KMS-11 (cell line): Measurements from ENCODE around the gene C9orf85.
A peak's percentile ranks its signal among the peaks of the same experiment; 100 is the strongest.

ENCODE experiments used
- H2AFZ ChIP-seq: fragments of 200-600 bp; sonication (generic); 2 replicates; pipeline ENCODE4 v1.6.1; 2016; ENCODE audit warnings: antibody characterized with exemption, mixed run types, low read depth
- H3K27ac ChIP-seq: fragments of 200-600 bp; sonication (generic); 2 replicates; pipeline ENCODE4 v1.6.1; 2016; ENCODE audit warnings: mild to moderate bottlenecking, mixed run types
- H3K27me3 ChIP-seq: fragments of 200-600 bp; sonication (generic); 2 replicates; pipeline ENCODE4 v1.6.1; 2017; ENCODE audit warnings: mild to moderate bottlenecking, low read depth, mixed run types, moderate library complexity; ENCODE audit not compliant: insufficient read depth
- H3K36me3 ChIP-seq: fragments of 200-600 bp; sonication (generic); 2 replicates; pipeline ENCODE4 v1.6.1; 2017; ENCODE audit warnings: mild to moderate bottlenecking, mixed run types; ENCODE audit not compliant: insufficient read depth
- H3K4me1 ChIP-seq: fragments of 200-600 bp; sonication (generic); 2 replicates; pipeline ENCODE4 v1.6.1; 2016; ENCODE audit warnings: mild to moderate bottlenecking, low read depth, mixed run types; ENCODE audit not compliant: poor library complexity, severe bottlenecking
- H3K4me2 ChIP-seq: fragments of 200-600 bp; sonication (generic); 2 replicates; pipeline ENCODE4 v1.7.0; 2016; ENCODE audit warnings: mild to moderate bottlenecking, mixed run types
- H3K4me3 ChIP-seq: fragments of 200-600 bp; sonication (generic); IDR thresholded peaks from 2 replicates; pipeline ENCODE4 v1.6.1; 2017; ENCODE audit warnings: low read depth, low read length, mixed read lengths; ENCODE audit not compliant: insufficient read depth
- H3K79me2 ChIP-seq: fragments of 200-600 bp; sonication (generic); 2 replicates; pipeline ENCODE4 v1.6.1; 2016; ENCODE audit warnings: low read depth, mixed run types; ENCODE audit not compliant: insufficient read depth
- H3K9ac ChIP-seq: fragments of 200-600 bp; sonication (generic); 2 replicates; pipeline ENCODE4 v1.6.1; 2016; ENCODE audit warnings: mild to moderate bottlenecking, mixed run types
- H4K20me1 ChIP-seq: fragments of 200-600 bp; sonication (generic); 2 replicates; pipeline ENCODE4 v1.6.1; 2016; ENCODE audit warnings: mild to moderate bottlenecking, mixed run types; ENCODE audit not compliant: insufficient read depth
- CTCF ChIP-seq: fragments of 200-600 bp; sonication (generic); conservative IDR thresholded peaks from 2 replicates; pipeline ENCODE4 v1.6.1; 2017; ENCODE audit warnings: low read depth, mild to moderate bottlenecking, antibody characterized with exemption, low read length, moderate library complexity, mixed read lengths

C9orf85 gene

GRCh38 chr9:71915495-71915894 lies 4.1 kb downstream of the C9orf85 start:
- Histone ChIP-seq H3K4me2 (no peak overlapping the region), H3K9ac (no peak overlapping the region), H3K27ac (no peak overlapping the region), H2AFZ (no peak overlapping the region), H3K79me2 (peaks cover 63% of the 10 kb centered on the region), H4K20me1 (no peaks in the 10 kb centered on the region), H3K36me3 (no peaks in the 10 kb centered on the region), H3K4me3 (no peak overlapping the region), H3K27me3 (no peaks in the 10 kb centered on the region), H3K4me1 (peaks cover 35% of the 10 kb centered on the region)
- TF ChIP-seq CTCF = no peak

GRCh38 chr9:71916834-71917534 lies 5.5 kb downstream of the C9orf85 start:
- H3K4me1 ChIP-seq = peaks cover 41% of the 10 kb centered on the region
- no peaks in the 10 kb centered on the region for H3K36me3 ChIP-seq
- H3K27me3 ChIP-seq = no peaks in the 10 kb centered on the region
- no peak overlapping the region for H3K27ac ChIP-seq
- H3K9ac ChIP-seq = no peak overlapping the region
- no peak overlapping the region for H2AFZ ChIP-seq
- no peak overlapping the region for H3K4me3 ChIP-seq
- no peaks in the 10 kb centered on the region for H4K20me1 ChIP-seq
- TF ChIP-seq CTCF = no peak
- no peak overlapping the region for H3K4me2 ChIP-seq
- peaks cover 58% of the 10 kb centered on the region for H3K79me2 ChIP-seq

GRCh38 chr9:71918419-71918818 lies 7.0 kb downstream of the C9orf85 start:
- Histone ChIP-seq H3K4me2 (no peak overlapping the region), H3K4me3 (no peak overlapping the region), H3K27me3 (no peaks in the 10 kb centered on the region), H4K20me1 (no peaks in the 10 kb centered on the region), H3K9ac (no peak overlapping the region), H3K27ac (no peak overlapping the region), H3K36me3 (no peaks in the 10 kb centered on the region), H2AFZ (no peak overlapping the region), H3K4me1 (peaks cover 32% of the 10 kb centered on the region), H3K79me2 (peaks cover 44% of the 10 kb centered on the region)
- TF ChIP-seq CTCF = no peak

GRCh38 chr9:71920456-71921189 lies 9.2 kb downstream of the C9orf85 start:
- H3K36me3 ChIP-seq = no peaks in the 10 kb centered on the region
- no peaks in the 10 kb centered on the region for H4K20me1 ChIP-seq
- H3K27me3 ChIP-seq = no peaks in the 10 kb centered on the region
- H3K27ac ChIP-seq = no peak overlapping the region; the same call in 1 of the 2 replicates
- no peak for TF ChIP-seq CTCF
- no peak overlapping the region for H2AFZ ChIP-seq
- H3K4me1 ChIP-seq = peaks cover 29% of the 10 kb centered on the region
- H3K4me2 ChIP-seq = peak overlapping the region; percentile 2; the same call in 1 of the 2 replicates
- H3K4me3 ChIP-seq = no peak overlapping the region
- H3K9ac ChIP-seq = no peak overlapping the region
- H3K79me2 ChIP-seq = peaks cover 27% of the 10 kb centered on the region
